GM23338 (cell line): ENCODE measurements around the gene NHEJ1. TPM values are rescaled to one million over a fixed set of nuclear protein-coding genes. Genes with fewer than 3 reads are reported as not detected.

ENCODE experiments used
- ATAC-seq: fragments of 200-7000 bp; cut with Tn5 transposase; 3 replicates; pipeline ENCODE4 v1.9.1; 2020
- DNase-seq: peaks from one replicate; pipeline ENCODE4 v3.0.0-alpha.2; 2015; ENCODE audit warnings: low spot score
- H2AFZ ChIP-seq: fragments of 200-600 bp; sonication (generic); 2 replicates; pipeline ENCODE4 v1.8.0; 2016; ENCODE audit warnings: antibody characterized with exemption, mild to moderate bottlenecking, moderate library complexity
- H3F3A ChIP-seq: fragments of 200-600 bp; sonication (generic); replicated peaks from 2 replicates; pipeline ENCODE4 v1.8.0; 2017; ENCODE audit warnings: antibody characterized with exemption, mixed run types, low read depth
- H3K27ac ChIP-seq: fragments of 200-600 bp; sonication (generic); 2 replicates; pipeline ENCODE4 v1.6.1; 2016; ENCODE audit warnings: low read depth
- H3K27me3 ChIP-seq: fragments of 200-600 bp; sonication (generic); 2 replicates; pipeline ENCODE4 v1.8.0; 2016; ENCODE audit warnings: mild to moderate bottlenecking, mixed run types, moderate library complexity; ENCODE audit not compliant: insufficient read depth
- H3K36me3 ChIP-seq: fragments of 200-600 bp; sonication (generic); 2 replicates; pipeline ENCODE4 v1.8.0; 2016; ENCODE audit warnings: mild to moderate bottlenecking; ENCODE audit not compliant: insufficient read depth
- H3K4me1 ChIP-seq: fragments of 200-600 bp; sonication (generic); 2 replicates; pipeline ENCODE4 v1.8.0; 2016; ENCODE audit warnings: mild to moderate bottlenecking, moderate library complexity; ENCODE audit not compliant: insufficient read depth
- H3K4me2 ChIP-seq: fragments of 200-600 bp; sonication (generic); 2 replicates; pipeline ENCODE4 v1.7.1; 2017; ENCODE audit warnings: mixed run types
- H3K4me3 ChIP-seq: fragments of 200-600 bp; sonication (generic); 2 replicates; pipeline ENCODE4 v1.6.1; 2016; ENCODE audit warnings: mixed run types
- H3K79me2 ChIP-seq: fragments of 200-600 bp; sonication (generic); replicated peaks from 2 replicates; pipeline ENCODE4 v1.8.0; 2017; ENCODE audit warnings: mild to moderate bottlenecking; ENCODE audit not compliant: insufficient read depth
- H3K9me2 ChIP-seq: fragments of 200-600 bp; sonication (generic); 2 replicates; pipeline ENCODE4 v1.8.0; 2017; ENCODE audit not compliant: insufficient read depth
- H4K20me1 ChIP-seq: fragments of 200-600 bp; sonication (generic); replicated peaks from 2 replicates; pipeline ENCODE4 v1.8.0; 2017; ENCODE audit warnings: mild to moderate bottlenecking; ENCODE audit not compliant: insufficient read depth
- H3K27ac Mint-ChIP-seq: 2 replicates; pipeline ENCODE4 v1.8.0; 2020; ENCODE audit warnings: inconsistent platforms, mild to moderate bottlenecking, moderate library complexity, mixed read lengths
- H3K27me3 Mint-ChIP-seq: 3 replicates; pipeline ENCODE4 v1.8.0; 2022; ENCODE audit warnings: low read depth, mild to moderate bottlenecking, moderate library complexity, mixed read lengths, inconsistent platforms; ENCODE audit not compliant: insufficient read depth, poor library complexity
- H3K36me3 Mint-ChIP-seq: 3 replicates; pipeline ENCODE4 v1.8.0; 2021; ENCODE audit warnings: low read depth, mild to moderate bottlenecking, inconsistent platforms, moderate library complexity, mixed read lengths
- H3K4me1 Mint-ChIP-seq: 3 replicates; pipeline ENCODE4 v1.8.0; 2020; ENCODE audit warnings: mild to moderate bottlenecking, inconsistent platforms, mixed read lengths
- H3K4me3 Mint-ChIP-seq: 3 replicates; pipeline ENCODE4 v1.8.0; 2021; ENCODE audit warnings: moderate library complexity, mild to moderate bottlenecking, inconsistent platforms, mixed read lengths
- H3K9me3 Mint-ChIP-seq: 3 replicates; pipeline ENCODE4 v1.8.0; 2020; ENCODE audit warnings: moderate library complexity, mild to moderate bottlenecking, inconsistent platforms, mixed read lengths
- CREB1 ChIP-seq: fragments of 250-450 bp; sonication (Bioruptor Pico); IDR thresholded peaks from 2 replicates; pipeline ENCODE4 v1.5.0; 2020; ENCODE audit warnings: low read depth, mild to moderate bottlenecking, moderate library complexity
- CTCF ChIP-seq, 2 experiments: fragments of 200-600 bp in 1 of 2; sonication (generic) in 1 of 2; conservative IDR thresholded peaks; 2 replicates each; pipeline versions ENCODE4 v1.5.1 to v1.6.1; 2016 to 2017; ENCODE audit warnings: antibody characterized with exemption in 2 of 2, low read depth in 2 of 2, mild to moderate bottlenecking in 2 of 2, moderate library complexity in 1 of 2
- EZH2 ChIP-seq: fragments of 200-600 bp; sonication (generic); IDR thresholded peaks from one replicate; pipeline ENCODE4 v1.8.0; 2017; ENCODE audit warnings: antibody characterized with exemption, mild to moderate bottlenecking, low read depth; ENCODE audit not compliant: unreplicated experiment
- NANOG ChIP-seq: IDR thresholded peaks from 2 replicates; pipeline ENCODE4 v1.6.1; 2016; ENCODE audit warnings: antibody characterized with exemption, borderline replicate concordance
- POLR2AphosphoS5 ChIP-seq: IDR thresholded peaks from 2 replicates; pipeline ENCODE4 v1.6.1; 2016; ENCODE audit warnings: antibody characterized with exemption, low read depth
- STAT1 ChIP-seq: IDR thresholded peaks from one replicate; pipeline ENCODE4 v1.6.1; 2016; ENCODE audit warnings: antibody characterized with exemption; ENCODE audit not compliant: unreplicated experiment
- ZNF114 ChIP-seq: fragments of 250-450 bp; sonication (Bioruptor Pico); IDR thresholded peaks from 2 replicates; pipeline ENCODE4 v1.5.0; 2020; ENCODE audit warnings: mild to moderate bottlenecking, moderate library complexity
- polyA plus RNA-seq: library from polyadenylated mRNA; unstranded; fragments of >200 nt; fragmentation: Nextera tagmentation; extraction: Ambion mirVana; gene quantifications from 2 replicates; pipeline ENCODE4 v1.2.1, GENCODE V29; 2016
- total RNA-seq: library from RNA; depleted of rRNA; stranded (reverse); fragments of >200 nt; shearing (Covaris generic); gene quantifications from 2 replicates; pipeline ENCODE4 v1.2.3, GENCODE V29; 2014
- TF ChIP-seq, protein P1 (sequence below): IDR thresholded peaks from one replicate; pipeline ENCODE4 v1.6.1; 2018; ENCODE audit warnings: antibody characterized with exemption; ENCODE audit not compliant: unreplicated experiment
- TF ChIP-seq, protein P2 (sequence below): IDR thresholded peaks from 2 replicates; pipeline ENCODE4 v1.6.1; 2016; ENCODE audit warnings: antibody characterized with exemption

NHEJ1 gene
- total and polyA plus RNA-seq, 2 experiments from 2014 or later = 19.6 to 30.6 TPM

DNA sequence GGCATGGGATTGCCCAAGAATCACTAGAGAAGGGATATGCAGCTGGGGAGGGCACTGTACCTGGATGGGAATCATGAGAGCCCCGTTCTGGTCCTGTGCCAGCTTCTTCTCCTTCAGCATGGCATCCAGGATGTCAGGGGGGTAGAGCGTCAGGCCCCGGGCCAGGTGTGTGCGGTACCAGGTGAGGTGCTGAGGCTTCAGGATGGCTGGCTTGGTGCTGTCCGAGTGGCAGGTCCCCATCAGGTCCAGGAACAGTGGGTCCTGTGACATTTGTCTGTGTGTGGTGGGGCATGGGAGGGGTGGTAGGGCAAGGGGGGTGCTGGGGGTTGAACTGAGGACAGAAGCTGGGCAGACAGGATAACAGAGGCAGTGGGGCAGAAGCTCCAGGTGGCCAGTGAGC lies 132.5 kb downstream of the NHEJ1 start:
- Mint-ChIP-seq H3K27me3 (peaks cover 15% of the 10 kb centered on the region), H3K36me3 (no peaks in the 10 kb centered on the region), H3K4me1 (peaks cover 3% of the 10 kb centered on the region; the same call in 2 of the 3 replicates), H3K4me3 (no peak overlapping the region), H3K9me3 (no peaks in the 10 kb centered on the region; the same call in 2 of the 3 replicates), H3K27ac (no peak overlapping the region)
- H3K4me2 ChIP-seq = no peak overlapping the region
- no peaks in the 10 kb centered on the region for H3K4me1 ChIP-seq
- no peaks in the 10 kb centered on the region for H3K79me2 ChIP-seq
- H3K9me2 ChIP-seq = no peaks in the 10 kb centered on the region
- TF ChIP-seq ZNF114 (CRISPR knock-in tag) = no peak
- TF ChIP-seq NANOG = no peak
- no peak for TF ChIP-seq POLR2AphosphoS5
- TF ChIP-seq, protein P1, sequence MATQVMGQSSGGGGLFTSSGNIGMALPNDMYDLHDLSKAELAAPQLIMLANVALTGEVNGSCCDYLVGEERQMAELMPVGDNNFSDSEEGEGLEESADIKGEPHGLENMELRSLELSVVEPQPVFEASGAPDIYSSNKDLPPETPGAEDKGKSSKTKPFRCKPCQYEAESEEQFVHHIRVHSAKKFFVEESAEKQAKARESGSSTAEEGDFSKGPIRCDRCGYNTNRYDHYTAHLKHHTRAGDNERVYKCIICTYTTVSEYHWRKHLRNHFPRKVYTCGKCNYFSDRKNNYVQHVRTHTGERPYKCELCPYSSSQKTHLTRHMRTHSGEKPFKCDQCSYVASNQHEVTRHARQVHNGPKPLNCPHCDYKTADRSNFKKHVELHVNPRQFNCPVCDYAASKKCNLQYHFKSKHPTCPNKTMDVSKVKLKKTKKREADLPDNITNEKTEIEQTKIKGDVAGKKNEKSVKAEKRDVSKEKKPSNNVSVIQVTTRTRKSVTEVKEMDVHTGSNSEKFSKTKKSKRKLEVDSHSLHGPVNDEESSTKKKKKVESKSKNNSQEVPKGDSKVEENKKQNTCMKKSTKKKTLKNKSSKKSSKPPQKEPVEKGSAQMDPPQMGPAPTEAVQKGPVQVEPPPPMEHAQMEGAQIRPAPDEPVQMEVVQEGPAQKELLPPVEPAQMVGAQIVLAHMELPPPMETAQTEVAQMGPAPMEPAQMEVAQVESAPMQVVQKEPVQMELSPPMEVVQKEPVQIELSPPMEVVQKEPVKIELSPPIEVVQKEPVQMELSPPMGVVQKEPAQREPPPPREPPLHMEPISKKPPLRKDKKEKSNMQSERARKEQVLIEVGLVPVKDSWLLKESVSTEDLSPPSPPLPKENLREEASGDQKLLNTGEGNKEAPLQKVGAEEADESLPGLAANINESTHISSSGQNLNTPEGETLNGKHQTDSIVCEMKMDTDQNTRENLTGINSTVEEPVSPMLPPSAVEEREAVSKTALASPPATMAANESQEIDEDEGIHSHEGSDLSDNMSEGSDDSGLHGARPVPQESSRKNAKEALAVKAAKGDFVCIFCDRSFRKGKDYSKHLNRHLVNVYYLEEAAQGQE = no peak
- no peak for TF ChIP-seq EZH2
- no peak for TF ChIP-seq STAT1
- TF ChIP-seq, protein P2, sequence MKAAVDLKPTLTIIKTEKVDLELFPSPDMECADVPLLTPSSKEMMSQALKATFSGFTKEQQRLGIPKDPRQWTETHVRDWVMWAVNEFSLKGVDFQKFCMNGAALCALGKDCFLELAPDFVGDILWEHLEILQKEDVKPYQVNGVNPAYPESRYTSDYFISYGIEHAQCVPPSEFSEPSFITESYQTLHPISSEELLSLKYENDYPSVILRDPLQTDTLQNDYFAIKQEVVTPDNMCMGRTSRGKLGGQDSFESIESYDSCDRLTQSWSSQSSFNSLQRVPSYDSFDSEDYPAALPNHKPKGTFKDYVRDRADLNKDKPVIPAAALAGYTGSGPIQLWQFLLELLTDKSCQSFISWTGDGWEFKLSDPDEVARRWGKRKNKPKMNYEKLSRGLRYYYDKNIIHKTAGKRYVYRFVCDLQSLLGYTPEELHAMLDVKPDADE = no peak
- no peak overlapping the region for H2AFZ ChIP-seq
- no peaks in the 10 kb centered on the region for H4K20me1 ChIP-seq
- no peaks in the 10 kb centered on the region for H3K27me3 ChIP-seq
- DNase-seq (no peak), ATAC-seq (no peak)
- no peak overlapping the region for H3K4me3 ChIP-seq
- no peaks in the 10 kb centered on the region for H3K36me3 ChIP-seq
- no peak overlapping the region for H3K27ac ChIP-seq
- H3F3A ChIP-seq = no peaks in the 10 kb centered on the region

GRCh38 chr2:219027511-219028055 lies 133.0 kb downstream of the NHEJ1 start:
- no peak overlapping the region for H3K27ac Mint-ChIP-seq
- Histone ChIP-seq H2AFZ (no peak overlapping the region), H3K27ac (no peak overlapping the region), H3K4me1 (no peaks in the 10 kb centered on the region), H3K4me3 (no peak overlapping the region), H3K79me2 (no peaks in the 10 kb centered on the region), H3K4me2 (no peak overlapping the region), H3K9me2 (no peaks in the 10 kb centered on the region), H3F3A (no peaks in the 10 kb centered on the region), H4K20me1 (no peaks in the 10 kb centered on the region), H3K27me3 (no peaks in the 10 kb centered on the region), H3K36me3 (no peaks in the 10 kb centered on the region)
- H3K27me3 Mint-ChIP-seq = peaks cover 15% of the 10 kb centered on the region
- H3K4me1 Mint-ChIP-seq = peaks cover 3% of the 10 kb centered on the region; the same call in 2 of the 3 replicates
- no peaks in the 10 kb centered on the region for H3K36me3 Mint-ChIP-seq
- ATAC-seq (no peak), DNase-seq (no peak)
- H3K4me3 Mint-ChIP-seq = no peak overlapping the region
- no peaks in the 10 kb centered on the region; the same call in 2 of the 3 replicates for H3K9me3 Mint-ChIP-seq
- TF ChIP-seq, protein P2 = no peak
- TF ChIP-seq POLR2AphosphoS5 = no peak
- TF ChIP-seq, protein P1 = no peak
- TF ChIP-seq CTCF (conservative IDR thresholded peaks at IDR 0.05; ENCODE audit: low read depth in 2 of 2) = no peak
- TF ChIP-seq STAT1 = no peak
- TF ChIP-seq CREB1 = no peak
